ENCODE data around the gene PDZD2.
A peak's percentile ranks its signal among the peaks of the same experiment; 100 is the strongest.

PDZD2 gene

GRCh38 chr5:31825518-31826068, 186.7 kb downstream of the PDZD2 start:
- DNase-seq (ENCODE audit: low read depth), result peak; percentile 13

- no peak for DNase-seq (ENCODE audit: low read depth)
These were observed 188.9 kb downstream of the PDZD2 start for GRCh38 chr5:31827867-31828266.

- DNase-seq (ENCODE audit: low read depth), result no peak
These were observed 194.0 kb downstream of the PDZD2 start for GRCh38 chr5:31832966-31833365.

GRCh38 chr5:31833710-31834109, 194.8 kb downstream of the PDZD2 start:
- DNase-seq (ENCODE audit: low read depth), result no peak

GRCh38 chr5:31844622-31845345, 205.9 kb downstream of the PDZD2 start:
- no peak for DNase-seq (ENCODE audit: low read depth)

- no peak for DNase-seq (ENCODE audit: low read depth)
These were observed 206.4 kb downstream of the PDZD2 start for GRCh38 chr5:31845361-31845760.

GRCh38 chr5:31846934-31847333, 208.0 kb downstream of the PDZD2 start:
- DNase-seq (ENCODE audit: low read depth), result no peak

- DNase-seq (ENCODE audit: low read depth), result no peak
These were observed 208.4 kb downstream of the PDZD2 start for GRCh38 chr5:31847354-31847753.

- DNase-seq (ENCODE audit: low read depth), result no peak
These were observed 212.2 kb downstream of the PDZD2 start for GRCh38 chr5:31850981-31851689.

GRCh38 chr5:31853398-31854135, 214.6 kb downstream of the PDZD2 start:
- DNase-seq (ENCODE audit: low read depth), result no peak

GRCh38 chr5:31854181-31855133, 215.5 kb downstream of the PDZD2 start:
- no peak for DNase-seq (ENCODE audit: low read depth)

- DNase-seq (ENCODE audit: low read depth), result no peak
These were observed 216.5 kb downstream of the PDZD2 start for GRCh38 chr5:31855134-31856040.

- no peak for DNase-seq (ENCODE audit: low read depth)
These were observed 220.2 kb downstream of the PDZD2 start for GRCh38 chr5:31859096-31859495.

GRCh38 chr5:31860278-31860677, 221.3 kb downstream of the PDZD2 start:
- no peak for DNase-seq (ENCODE audit: low read depth)

- no peak for DNase-seq (ENCODE audit: low read depth)
These were observed 221.9 kb downstream of the PDZD2 start for GRCh38 chr5:31860726-31861433.

GRCh38 chr5:31861601-31862000, 222.7 kb downstream of the PDZD2 start:
- no peak for DNase-seq (ENCODE audit: low read depth)

GRCh38 chr5:31863991-31864411, 225.1 kb downstream of the PDZD2 start:
- DNase-seq (ENCODE audit: low read depth), result no peak

- DNase-seq (ENCODE audit: low read depth), result no peak
These were observed 227.2 kb downstream of the PDZD2 start for GRCh38 chr5:31866166-31866565.

- no peak for DNase-seq (ENCODE audit: low read depth)
These were observed 228.3 kb downstream of the PDZD2 start for GRCh38 chr5:31867219-31867618.

GRCh38 chr5:31880449-31880848, 241.5 kb downstream of the PDZD2 start:
- no peak for DNase-seq (ENCODE audit: low read depth)
